HG03097 (cell line): ENCODE data around the gene CDK5RAP2.
"Not testable (repeated sequence)": the region's sequence is repeated elsewhere in the genome, so short reads cannot be mapped to it uniquely, and the experiment has no call there.

Source experiments
- ATAC-seq: cut with Tn5 transposase; IDR thresholded peaks from one replicate; pipeline ENCODE4 v1.9.1; 2021; ENCODE audit not compliant: unreplicated experiment, low FRiP score

The CDK5RAP2 gene

DNA sequence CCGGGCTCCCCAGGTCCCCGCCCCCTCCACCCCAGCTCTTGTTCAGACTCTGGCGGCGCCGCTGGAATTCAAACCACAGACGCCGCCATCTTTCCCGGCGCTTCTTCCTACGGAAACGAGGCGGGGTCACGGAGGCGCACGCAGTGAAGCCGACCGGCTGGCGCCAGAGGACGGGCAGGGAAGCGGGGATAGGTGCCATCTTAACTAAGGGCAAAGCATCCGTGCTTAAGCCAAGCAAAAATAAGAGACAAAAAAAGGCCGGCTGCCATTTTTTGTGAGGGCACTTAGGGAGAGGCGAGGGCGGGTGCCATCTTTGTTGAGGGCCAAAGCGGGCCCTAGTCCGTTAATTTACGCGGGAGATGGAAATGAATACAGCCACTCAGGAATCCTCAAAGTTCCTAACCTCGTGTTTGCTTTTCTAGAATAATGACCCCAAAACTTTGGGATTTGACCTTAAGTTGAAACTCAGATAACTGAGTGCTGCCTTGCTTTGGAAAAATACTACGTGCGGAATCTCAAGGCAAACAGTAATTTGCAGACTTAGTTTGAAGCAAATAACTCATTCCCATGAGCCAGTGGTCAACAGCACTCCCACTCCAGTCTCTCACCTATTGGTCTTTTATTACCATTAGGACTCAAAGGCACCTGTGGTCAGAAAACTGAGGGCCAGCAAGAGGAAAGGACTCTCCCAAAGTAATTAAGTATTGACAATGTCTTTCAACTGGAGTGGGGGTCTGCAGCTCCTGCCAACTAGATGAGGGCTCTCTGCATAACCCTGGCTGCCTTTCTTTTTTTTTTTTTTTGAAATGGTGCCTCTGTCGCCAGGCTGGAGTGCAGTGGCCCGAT lies at the start of gene CDK5RAP2:
TSS of gene CDK5RAP2 (minus strand) at position 117 of the 846 bp plus-strand sequence. CDS start 189 bp downstream, outside the sequence.
- ATAC-seq = peak; percentile 87

DNA sequence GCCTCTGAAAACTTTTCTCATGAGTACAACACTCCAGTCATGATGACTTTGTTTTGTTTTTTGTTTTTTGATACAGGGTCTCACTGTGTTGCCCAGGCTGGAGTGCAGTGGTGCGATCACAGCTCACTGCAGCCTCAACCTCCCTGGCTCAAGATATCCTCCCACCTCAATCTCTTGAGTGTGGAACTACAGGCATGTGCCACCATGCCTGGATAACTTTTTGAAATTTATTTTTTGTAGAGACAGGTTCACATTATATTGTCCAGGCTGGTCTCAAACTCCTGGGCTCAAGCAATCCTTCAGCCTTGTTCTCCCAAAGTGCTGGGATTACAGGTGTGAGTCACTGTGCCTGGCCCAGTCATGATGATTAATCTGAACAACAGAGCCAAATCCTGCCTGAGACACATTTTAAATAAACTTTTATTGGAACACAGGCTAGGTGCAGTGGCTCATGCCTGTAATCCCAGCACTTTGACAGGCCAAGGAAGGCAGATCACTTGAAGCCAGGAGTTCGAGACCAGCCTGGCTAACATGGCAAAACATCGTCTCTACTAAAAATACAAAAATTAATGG lies 49.0 kb upstream of the CDK5RAP2 start:
- not testable (repeated sequence) for ATAC-seq

DNA sequence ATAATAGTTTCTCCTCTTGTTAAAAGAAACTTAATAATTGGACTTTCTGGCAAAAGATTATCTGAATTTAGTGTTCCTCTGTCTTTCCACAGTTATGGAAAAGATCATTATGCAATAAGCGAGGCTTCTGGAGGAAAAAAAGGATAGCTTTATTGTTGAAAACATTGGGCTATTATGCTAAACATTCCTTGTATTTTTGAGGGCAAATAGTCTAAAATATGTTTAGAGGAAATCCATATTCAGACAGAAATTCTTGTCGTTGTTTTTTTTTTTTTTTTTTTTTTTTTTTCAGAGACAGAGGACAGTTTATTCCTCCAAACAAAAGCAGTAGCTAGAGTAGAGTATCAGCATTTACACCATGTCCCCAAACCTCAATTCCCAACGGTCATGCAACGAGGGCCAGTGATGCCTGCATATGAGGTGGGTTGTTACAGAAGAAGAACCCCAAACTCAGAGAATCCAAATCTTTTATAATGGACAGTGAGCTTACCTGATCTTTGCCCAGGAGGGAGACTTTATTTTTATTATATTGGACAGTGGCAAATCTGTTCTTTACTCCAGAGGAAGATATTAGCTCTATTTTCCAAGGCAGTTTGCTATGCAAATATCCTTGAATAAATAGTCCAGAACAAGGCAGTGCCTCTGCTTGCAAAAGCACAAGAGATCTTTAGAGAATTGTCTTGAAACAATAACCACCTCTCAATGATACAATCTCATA lies 48.4 kb upstream of the CDK5RAP2 start:
- no peak for ATAC-seq

DNA sequence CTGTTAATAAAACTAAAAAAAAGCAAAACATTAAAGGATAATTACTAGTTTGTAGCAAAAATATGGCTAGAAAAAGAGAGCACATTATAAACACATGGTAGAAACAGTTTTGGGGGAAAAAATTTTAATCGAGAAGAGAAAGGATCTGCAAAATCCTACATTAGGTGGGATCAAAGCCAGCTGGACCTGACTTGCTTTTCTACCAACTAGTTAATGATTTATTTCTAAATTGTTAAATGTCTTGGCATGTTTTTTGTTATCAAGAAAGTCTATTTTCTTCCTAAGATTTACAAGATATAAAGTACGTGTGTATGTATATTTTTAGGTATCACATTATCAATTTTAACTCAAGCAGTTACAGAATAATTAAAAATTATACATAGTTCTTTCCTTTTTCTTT lies 47.1 kb upstream of the CDK5RAP2 start:
- ATAC-seq = no peak

DNA sequence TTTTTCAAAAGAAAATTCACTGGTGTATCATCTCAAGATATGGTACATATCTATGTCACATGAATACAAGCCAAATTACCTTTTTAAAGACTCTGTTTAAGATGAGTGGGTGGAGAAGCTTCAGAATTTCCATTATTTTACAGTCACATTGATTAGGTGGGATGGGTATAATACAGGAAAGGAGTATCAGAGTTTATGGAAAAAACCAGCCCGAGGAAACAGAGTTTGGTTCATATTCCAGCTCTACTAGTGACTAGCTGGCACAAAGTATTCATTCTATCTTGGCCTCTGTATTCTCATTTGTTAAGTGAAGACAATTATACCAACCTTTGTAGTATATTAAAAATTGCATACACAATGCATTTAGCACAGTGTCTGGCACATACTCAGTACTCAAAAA lies 46.5 kb upstream of the CDK5RAP2 start:
- no peak for ATAC-seq

DNA sequence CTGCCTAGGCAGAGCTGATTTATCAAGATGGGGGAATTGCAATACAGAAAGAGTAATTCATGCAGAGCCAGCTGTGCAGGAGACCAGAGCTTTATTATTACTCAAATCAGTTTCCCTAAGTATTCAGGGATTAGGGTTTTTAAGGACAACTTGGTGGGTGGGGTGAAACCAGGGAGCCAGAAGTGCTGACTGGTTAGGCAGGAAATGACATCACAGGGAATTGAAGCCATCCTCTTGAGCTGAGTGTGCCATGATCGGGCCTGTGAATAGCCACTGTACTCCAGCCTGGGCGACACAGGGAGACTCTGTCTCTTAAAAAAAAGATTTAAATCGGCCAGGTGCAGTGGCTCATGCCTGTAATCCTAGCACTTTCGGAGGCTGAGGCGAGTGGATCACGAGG lies 45.3 kb upstream of the CDK5RAP2 start:
- ATAC-seq = no peak

DNA sequence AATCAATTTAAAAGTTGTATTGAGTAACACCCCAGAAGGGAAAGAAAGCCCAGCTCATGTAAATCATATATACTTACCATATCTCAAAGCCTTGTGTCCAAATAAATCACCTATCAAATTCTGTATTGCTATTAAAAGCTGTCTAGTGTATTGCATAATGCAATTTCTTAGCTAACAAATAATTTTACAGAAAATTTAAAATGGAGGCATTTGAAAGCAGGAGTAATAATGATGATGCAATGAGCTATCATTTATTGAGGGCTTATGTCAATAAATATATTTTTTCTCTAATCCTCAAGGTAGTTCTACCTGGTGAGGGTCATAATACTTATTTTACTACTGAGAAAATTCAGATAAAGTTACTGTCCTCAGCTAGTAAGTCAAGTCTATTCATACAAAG lies 42.8 kb upstream of the CDK5RAP2 start:
- no peak for ATAC-seq

DNA sequence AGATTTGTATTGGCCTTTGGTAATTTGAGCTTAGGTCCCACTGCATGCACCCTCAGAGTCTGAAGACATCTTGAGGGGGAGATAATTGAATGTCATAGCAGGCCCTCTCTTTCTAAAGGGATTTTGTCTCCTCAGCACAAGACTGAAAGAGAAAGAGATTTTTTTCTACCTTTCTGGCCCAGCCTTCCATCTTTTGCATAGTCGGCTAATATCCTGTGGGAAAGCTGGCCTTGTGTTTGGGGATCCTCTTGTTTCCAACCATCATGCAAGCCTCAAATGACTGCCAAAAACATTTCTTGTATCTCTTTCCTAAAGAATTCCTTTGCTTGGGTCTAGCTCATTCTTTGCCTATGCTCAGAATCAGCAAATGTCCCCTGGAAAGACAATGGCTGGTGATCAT lies 42.0 kb upstream of the CDK5RAP2 start:
- ATAC-seq = no peak

DNA sequence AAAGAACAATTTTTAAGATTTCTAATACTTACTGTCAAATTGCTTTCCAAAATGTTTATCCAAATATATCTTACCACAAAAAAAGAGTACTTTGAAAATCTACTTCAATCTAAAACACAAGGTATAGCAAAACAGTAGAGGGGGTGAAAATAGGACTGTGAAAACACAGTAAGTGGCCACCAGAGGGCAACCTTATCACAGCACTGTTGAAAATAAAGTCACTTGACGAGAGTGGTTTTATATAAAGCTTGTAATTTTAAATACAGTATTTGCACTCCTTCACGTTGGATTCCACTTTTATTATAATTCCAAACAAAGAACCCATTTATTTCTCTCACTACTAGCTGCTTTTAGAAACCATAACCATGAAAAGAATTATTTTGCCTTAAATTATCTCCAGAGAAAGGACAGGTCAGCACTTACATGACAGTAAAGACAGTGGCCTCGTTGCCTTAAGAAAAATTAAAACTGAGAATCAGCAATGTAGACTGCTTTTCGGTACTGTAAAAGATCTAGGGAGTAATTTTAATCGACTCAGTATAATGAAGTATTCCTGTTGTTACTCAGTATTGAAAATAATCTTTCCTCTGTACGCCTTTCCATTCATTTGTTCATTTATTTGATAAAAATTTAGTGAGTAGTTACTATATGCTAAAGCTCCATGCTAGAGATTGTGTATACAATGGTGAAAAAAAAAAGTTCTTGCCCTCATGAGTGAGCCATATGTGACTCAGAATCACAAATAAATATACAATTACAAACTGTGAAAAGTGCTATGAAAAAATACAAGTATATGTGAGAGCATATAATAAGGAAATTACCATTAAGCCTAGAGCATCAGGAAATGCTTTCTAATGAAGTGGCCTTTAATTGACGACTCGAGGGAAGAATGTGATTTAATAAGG lies 40.0 kb upstream of the CDK5RAP2 start:
- ATAC-seq = no peak

DNA sequence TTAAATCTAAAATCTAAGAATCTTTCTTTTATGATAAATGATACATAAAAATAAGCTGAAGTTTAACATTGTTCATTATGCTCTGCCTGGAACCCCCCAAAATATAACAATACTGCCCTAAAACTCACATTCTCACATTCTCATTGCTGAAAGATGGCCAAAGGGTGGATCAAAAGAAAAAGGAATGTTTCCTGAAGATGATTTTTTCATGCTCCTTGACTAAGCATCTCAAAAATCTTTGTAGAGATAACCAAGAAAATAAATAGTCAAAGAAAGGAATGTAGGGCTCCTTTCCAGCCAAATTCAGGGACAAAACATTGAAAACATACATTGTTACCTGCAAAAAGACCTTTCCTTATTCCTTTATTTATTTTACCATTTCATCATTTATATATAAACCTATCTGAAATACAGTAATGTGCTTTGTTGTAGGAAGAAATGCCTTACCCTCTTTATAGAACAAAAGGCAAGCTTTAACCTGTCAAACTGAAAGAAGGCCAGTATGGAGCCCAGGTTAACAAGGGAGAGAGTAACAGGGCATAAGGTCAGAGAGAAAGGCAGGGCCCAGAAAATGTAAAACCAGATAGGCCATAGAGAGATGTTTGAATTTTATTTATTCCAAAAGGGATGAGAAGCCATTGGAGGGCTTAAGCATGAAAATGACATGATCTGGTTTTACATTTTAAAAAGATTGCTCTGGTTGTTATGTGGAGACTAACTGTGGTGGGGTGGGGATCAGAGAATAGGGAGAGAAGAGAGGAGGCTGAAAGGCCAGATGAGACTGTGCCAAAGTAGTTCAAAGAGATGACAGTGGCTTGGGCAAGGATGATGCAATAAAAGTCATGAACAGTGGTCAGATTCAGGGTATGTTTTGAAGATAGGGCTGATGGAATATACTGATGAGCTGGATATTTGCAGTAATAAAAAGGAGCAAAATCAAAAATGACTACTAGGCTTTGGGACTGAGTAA lies 37.3 kb upstream of the CDK5RAP2 start:
- no peak for ATAC-seq

DNA sequence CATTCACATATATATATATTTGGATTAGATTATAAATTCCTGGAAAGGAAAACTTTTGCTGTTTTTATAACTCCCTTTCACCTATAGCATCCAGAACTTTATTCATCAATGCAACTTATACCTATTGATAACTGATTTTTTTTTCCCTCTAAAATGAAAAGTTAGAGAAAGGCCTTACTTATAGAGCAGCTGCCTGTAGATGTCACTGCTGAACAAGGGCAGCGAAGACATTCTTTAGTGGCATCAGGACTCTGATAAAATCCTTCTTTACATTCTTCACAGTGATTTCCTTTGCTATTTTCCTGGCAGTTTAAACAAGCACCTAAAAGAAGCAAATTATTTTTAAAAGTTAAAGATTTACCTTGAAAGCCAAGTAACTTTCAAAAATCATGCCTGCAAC lies 32.3 kb upstream of the CDK5RAP2 start:
- ATAC-seq = no peak

DNA sequence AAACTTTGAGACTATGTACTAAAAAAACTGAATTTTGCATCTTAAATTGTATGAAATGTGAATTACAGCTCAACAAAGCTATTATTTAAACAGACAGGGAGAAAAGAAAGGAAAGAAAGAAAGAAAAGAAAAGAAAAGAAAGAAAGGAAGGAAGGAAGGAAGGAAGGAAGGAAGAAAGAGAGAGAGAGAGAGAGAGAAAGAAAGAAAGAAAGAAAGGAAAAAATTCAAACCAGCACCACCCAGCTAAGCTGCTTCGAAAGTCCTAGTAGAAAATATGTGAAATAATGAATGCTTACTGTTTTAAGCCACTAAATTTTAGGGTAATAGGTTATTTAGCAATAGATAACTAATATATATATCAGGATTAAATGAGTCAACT lies 31.7 kb upstream of the CDK5RAP2 start:
- ATAC-seq = no peak

DNA sequence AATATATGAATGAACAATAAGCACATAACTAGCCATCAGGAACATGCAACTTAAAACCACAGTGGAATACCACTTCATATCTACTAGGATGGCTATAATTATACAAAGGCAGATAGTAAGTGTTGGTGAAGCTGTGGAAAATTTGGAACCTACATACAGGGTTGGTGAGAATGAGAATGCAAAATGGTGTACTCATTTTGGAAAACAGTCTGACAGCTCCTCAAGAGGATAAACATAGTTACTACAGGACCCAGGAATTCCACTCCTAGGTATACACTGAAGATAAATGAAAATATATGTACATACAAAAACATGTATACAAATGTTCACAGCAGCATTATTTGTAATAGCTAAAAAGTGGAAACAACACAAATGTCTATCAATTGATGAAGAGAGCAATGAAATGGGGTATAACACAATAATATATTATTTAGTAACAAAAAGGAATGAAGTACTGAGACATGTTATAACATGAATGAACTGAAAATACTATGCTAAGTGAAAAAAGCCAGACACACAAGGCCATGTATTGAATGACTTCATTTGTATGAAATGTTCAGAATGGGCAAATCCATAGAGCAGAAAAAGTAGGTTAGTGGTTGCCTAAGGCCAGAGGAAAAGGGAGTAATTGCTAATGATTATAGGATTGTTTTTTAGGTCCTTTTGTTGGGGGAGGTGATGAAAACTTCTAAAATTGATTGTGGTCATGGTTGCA lies 31.2 kb upstream of the CDK5RAP2 start:
- ATAC-seq = no peak

DNA sequence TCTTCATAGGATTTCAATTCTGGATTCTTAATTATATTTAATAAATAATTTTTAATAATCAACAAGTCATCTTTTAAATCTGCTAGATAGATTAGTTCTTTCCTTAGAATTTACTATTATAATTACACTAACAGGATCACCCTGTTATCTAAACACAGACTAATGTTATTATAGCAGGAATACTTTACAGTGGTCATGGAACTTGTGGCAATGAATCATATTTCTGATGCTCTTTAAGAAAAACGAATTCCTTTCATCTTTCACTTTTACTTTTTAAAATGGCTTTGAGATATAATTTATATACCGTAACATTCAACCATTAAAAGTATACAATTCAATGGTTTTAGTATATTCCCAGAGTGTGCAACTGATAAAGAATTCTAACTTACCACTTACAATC lies 29.7 kb upstream of the CDK5RAP2 start:
- no peak for ATAC-seq

DNA sequence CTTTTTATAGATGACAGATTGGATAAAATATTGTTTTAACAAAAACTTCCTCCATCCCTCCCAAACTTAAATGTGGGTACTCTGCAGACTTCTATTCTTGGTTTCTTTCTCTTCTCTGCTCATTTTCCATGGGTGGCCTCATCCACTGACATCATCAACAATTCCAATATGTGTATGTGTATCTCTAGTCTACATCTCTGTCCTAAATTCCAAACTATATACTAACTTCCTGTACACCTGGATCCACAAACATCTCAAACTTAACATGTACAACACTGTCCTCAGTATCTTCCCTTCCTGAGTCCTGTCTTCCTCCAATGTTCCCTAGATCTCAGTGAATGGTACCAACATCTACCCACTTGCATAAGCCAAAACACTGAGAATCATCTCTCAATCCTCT lies 28.5 kb upstream of the CDK5RAP2 start:
- ATAC-seq = no peak

DNA sequence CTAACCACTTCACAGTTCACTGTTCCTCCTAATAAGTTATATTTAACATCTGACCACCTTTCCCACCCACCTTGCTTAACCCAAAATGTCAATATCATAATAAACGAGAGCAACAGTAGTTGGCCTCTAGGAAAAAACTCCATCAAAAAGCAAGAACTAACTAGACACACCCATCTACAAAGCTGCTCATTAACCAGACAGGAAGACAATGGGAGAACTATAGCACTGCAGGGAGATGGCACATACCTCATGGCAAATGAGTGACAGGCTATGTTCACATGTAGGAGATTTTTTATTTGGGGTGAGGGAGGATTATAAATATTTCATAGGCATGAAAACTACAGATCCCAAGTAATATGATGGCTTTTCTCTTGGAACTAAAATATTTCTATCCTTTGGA lies 23.6 kb upstream of the CDK5RAP2 start:
- ATAC-seq = no peak

DNA sequence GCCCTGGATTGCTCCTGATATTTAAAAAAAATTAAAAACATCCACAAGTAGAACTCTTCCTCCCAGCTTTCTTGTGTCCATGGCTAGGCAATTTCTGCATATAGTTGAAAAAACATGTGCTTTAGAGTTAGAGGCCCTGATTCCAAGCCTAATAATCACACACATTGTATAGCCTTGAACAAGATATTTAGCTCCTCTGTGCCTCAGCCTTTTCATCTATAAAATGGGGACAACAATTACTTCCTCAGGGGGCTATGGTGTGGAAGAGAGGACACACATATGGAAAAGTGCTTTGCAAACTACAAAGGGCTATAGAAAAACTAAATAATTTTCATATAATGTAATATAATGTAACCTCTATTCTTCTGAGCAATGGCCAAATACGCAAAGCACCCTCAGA lies 23.0 kb upstream of the CDK5RAP2 start:
- ATAC-seq = no peak

DNA sequence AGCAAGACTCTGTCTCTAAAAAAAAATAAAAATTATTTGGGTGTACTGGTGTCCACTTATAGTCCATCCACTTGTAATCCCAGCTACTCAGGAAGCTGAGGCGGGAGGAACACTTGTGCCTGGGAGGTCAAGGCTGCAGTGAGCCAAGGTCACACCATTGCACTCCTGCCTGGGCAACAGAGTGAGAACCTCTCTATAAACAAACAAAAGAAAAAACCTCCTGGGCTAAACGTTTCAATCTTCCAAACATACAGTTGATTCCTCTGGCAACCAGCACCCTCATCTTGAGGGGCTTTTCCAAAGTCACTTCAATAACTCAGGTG lies 13.9 kb upstream of the CDK5RAP2 start:
- no peak for ATAC-seq
